ENCODE data around the gene INTS13.

- TF ChIP-seq CTCF (optimal IDR thresholded peaks at IDR 0.05 in 1 of 3, IDR thresholded peaks at IDR 0.05 in 1 of 3, conservative IDR thresholded peaks at IDR 0.05 in 1 of 3; ENCODE audit: extremely low read depth in 1 of 3, insufficient read depth in 2 of 3, low read length in 3 of 3): no peak
- TF ChIP-seq EZH2 (IDR thresholded peaks at IDR 0.05; ENCODE audit: low read length): no peak
Observed at GRCh38 chr12:26935636-26936378, 2.0 kb downstream of the INTS13 start.

All from keratinocyte (primary cell).